ENCODE measurements around the gene TNIP2.

DNA sequence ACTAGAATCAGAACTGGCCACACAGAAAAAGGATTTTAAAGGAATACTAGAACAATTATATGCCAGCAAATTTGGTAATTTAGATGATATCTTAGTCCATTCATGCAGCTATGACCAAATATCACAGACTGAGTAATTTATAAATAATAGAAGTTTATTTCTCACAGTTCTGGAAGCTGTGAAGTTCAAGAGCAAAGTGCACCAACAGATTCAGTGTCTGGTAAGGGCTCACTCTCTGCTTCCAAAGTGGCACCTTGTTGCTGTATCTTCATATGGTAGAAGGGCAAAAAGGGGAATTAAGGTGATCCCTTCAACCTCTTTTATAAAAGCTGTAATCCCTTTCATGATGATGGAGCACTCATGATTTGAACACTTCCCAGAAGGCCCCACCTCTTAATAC is 20.3 kb downstream of the TNIP2 start:
- TF ChIP-seq, protein P1, sequence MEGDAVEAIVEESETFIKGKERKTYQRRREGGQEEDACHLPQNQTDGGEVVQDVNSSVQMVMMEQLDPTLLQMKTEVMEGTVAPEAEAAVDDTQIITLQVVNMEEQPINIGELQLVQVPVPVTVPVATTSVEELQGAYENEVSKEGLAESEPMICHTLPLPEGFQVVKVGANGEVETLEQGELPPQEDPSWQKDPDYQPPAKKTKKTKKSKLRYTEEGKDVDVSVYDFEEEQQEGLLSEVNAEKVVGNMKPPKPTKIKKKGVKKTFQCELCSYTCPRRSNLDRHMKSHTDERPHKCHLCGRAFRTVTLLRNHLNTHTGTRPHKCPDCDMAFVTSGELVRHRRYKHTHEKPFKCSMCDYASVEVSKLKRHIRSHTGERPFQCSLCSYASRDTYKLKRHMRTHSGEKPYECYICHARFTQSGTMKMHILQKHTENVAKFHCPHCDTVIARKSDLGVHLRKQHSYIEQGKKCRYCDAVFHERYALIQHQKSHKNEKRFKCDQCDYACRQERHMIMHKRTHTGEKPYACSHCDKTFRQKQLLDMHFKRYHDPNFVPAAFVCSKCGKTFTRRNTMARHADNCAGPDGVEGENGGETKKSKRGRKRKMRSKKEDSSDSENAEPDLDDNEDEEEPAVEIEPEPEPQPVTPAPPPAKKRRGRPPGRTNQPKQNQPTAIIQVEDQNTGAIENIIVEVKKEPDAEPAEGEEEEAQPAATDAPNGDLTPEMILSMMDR (IDR thresholded peaks at IDR 0.05; ENCODE audit: low read length) = no peak
- TF ChIP-seq EZH2 (optimal IDR thresholded peaks at IDR 0.05; ENCODE audit: low read depth, low read length) (no peak), EZH2phosphoT487 (IDR thresholded peaks at IDR 0.05; ENCODE audit: low read length) (no peak)

All from MM.1S (cell line).